ENCODE results near the gene SDHC.

- TF ChIP-seq, protein P1, sequence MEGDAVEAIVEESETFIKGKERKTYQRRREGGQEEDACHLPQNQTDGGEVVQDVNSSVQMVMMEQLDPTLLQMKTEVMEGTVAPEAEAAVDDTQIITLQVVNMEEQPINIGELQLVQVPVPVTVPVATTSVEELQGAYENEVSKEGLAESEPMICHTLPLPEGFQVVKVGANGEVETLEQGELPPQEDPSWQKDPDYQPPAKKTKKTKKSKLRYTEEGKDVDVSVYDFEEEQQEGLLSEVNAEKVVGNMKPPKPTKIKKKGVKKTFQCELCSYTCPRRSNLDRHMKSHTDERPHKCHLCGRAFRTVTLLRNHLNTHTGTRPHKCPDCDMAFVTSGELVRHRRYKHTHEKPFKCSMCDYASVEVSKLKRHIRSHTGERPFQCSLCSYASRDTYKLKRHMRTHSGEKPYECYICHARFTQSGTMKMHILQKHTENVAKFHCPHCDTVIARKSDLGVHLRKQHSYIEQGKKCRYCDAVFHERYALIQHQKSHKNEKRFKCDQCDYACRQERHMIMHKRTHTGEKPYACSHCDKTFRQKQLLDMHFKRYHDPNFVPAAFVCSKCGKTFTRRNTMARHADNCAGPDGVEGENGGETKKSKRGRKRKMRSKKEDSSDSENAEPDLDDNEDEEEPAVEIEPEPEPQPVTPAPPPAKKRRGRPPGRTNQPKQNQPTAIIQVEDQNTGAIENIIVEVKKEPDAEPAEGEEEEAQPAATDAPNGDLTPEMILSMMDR (conservative IDR thresholded peaks at IDR 0.05; ENCODE audit: low read length) = no peak
- no peak for TF ChIP-seq EZH2phosphoT487 (IDR thresholded peaks at IDR 0.05; ENCODE audit: borderline replicate concordance)
These were observed 93.3 kb downstream of the SDHC start for GRCh38 chr1:161407451-161407985.
